ENCODE results near the gene DAPK2.
A peak's percentile ranks its signal among the peaks of the same experiment; 100 is the strongest.

DAPK2 gene

GRCh38 chr15:64010719-64011118 lies 35.6 kb downstream of the DAPK2 start:
- DNase-seq (ENCODE audit: low spot score), result peak; percentile 75
- TF ChIP-seq, protein P1, sequence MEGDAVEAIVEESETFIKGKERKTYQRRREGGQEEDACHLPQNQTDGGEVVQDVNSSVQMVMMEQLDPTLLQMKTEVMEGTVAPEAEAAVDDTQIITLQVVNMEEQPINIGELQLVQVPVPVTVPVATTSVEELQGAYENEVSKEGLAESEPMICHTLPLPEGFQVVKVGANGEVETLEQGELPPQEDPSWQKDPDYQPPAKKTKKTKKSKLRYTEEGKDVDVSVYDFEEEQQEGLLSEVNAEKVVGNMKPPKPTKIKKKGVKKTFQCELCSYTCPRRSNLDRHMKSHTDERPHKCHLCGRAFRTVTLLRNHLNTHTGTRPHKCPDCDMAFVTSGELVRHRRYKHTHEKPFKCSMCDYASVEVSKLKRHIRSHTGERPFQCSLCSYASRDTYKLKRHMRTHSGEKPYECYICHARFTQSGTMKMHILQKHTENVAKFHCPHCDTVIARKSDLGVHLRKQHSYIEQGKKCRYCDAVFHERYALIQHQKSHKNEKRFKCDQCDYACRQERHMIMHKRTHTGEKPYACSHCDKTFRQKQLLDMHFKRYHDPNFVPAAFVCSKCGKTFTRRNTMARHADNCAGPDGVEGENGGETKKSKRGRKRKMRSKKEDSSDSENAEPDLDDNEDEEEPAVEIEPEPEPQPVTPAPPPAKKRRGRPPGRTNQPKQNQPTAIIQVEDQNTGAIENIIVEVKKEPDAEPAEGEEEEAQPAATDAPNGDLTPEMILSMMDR (IDR thresholded peaks at IDR 0.05; ENCODE audit: extremely low read depth, missing control alignments), result peak; percentile 3

DNA sequence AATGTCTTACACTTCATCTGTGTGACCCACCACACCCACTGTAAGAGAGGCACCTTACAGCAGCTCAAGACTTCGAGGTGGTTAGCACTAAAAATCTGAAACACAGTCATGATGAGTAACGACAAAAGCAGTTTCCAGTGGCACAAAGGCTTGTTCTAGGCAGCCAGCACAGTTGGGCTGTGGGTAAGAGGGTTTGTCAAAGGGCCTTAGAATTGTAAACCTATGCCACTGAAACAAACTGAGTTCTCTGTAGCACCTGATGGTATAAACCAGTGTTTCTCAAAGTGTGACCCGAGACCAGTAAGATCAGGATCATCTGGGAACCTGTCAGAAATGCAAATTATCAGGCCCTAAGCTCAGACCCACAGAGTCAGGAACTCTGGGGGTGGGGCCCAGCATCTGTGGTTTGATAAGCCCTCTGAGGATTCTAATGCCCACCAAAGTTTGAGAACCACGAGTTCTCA lies 36.5 kb downstream of the DAPK2 start:
- TF ChIP-seq, protein P1 (IDR thresholded peaks at IDR 0.05; ENCODE audit: extremely low read depth, missing control alignments), result no peak
- DNase-seq (ENCODE audit: low spot score), result no peak

- DNase-seq (ENCODE audit: low spot score), result no peak
- TF ChIP-seq, protein P1 (IDR thresholded peaks at IDR 0.05; ENCODE audit: extremely low read depth, missing control alignments), result no peak
Observed at GRCh38 chr15:64009241-64009640, 37.0 kb downstream of the DAPK2 start.

GRCh38 chr15:64008177-64008576 lies 38.1 kb downstream of the DAPK2 start:
- DNase-seq (ENCODE audit: low spot score), result no peak
- TF ChIP-seq, protein P1 (IDR thresholded peaks at IDR 0.05; ENCODE audit: extremely low read depth, missing control alignments), result no peak

DNA sequence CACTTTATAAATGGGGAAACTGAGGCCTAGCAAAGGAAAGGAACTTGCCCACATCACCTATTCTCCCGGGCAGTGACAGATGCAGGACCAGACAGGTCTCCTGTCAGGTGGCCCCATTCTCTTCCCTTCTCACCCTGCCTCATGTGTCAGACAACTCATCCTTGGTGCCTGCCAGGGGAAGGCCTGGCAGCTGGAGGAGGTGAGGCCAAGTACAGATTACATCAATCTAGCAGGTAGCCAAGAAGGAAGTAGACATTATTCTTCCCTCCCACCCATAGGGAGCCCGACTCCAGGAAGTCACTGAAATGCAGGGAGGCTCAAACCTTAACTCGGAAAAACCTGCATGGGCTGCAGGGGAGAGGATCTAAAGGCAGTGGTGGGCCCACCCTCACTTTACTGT lies 39.6 kb downstream of the DAPK2 start:
- DNase-seq (ENCODE audit: low spot score), result no peak
- TF ChIP-seq, protein P1 (IDR thresholded peaks at IDR 0.05; ENCODE audit: extremely low read depth, missing control alignments), result no peak

- no peak for DNase-seq (ENCODE audit: low spot score)
- TF ChIP-seq, protein P1 (IDR thresholded peaks at IDR 0.05; ENCODE audit: extremely low read depth, missing control alignments), result no peak
Observed at GRCh38 chr15:64004587-64004986, 41.7 kb downstream of the DAPK2 start.

DNA sequence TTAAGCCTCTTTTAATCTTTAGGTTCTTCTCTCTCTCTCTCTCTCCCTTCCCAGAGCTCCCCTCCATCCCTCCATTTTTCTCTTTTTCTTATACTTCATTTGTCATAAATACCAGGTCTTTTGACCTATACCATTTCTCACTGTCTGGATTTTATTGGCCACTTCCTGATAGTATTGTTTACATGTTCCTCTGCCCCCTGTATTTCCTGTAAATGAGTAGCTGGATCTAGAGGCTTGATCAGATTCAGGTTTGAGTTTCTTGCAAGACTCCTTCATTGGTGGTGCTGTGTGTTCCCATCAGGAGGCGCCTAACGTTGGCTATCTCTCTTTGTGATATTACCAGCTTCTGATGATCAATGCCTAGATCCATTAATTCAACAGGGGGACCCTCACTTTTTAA lies 42.2 kb downstream of the DAPK2 start:
- DNase-seq (ENCODE audit: low spot score), result no peak
- TF ChIP-seq, protein P1 (IDR thresholded peaks at IDR 0.05; ENCODE audit: extremely low read depth, missing control alignments), result no peak
